Hepatocyte (in vitro differentiated cells): ENCODE results near the gene CCER1. TPM values are rescaled to one million over a fixed set of nuclear protein-coding genes. Genes with fewer than 3 reads are reported as not detected.
"Not testable (repeated sequence)": the region's sequence is repeated elsewhere in the genome, so short reads cannot be mapped to it uniquely, and the experiment has no call there.

Experiments
- DNase-seq: peaks from one replicate; pipeline ENCODE4 v3.0.0-alpha.2; 2016; ENCODE audit warnings: low spot score
- H2AFZ ChIP-seq: fragments of 200-600 bp; sonication (generic); 2 replicates; pipeline ENCODE4 v1.6.0; 2016; ENCODE audit warnings: antibody characterized with exemption, mild to moderate bottlenecking
- H3K27ac ChIP-seq: fragments of 200-600 bp; sonication (generic); 2 replicates; pipeline ENCODE4 v1.5.1; 2016; ENCODE audit warnings: mild to moderate bottlenecking
- H3K27me3 ChIP-seq: fragments of 200-600 bp; sonication (generic); 2 replicates; pipeline ENCODE4 v1.6.1; 2016
- H3K36me3 ChIP-seq: fragments of 200-600 bp; sonication (generic); replicated peaks from 2 replicates; pipeline ENCODE4 v1.5.1; 2016; ENCODE audit warnings: low read depth; ENCODE audit not compliant: insufficient read depth
- H3K4me1 ChIP-seq: fragments of 200-600 bp; sonication (generic); 2 replicates; pipeline ENCODE4 v1.5.1; 2016; ENCODE audit warnings: mild to moderate bottlenecking, moderate library complexity; ENCODE audit not compliant: insufficient read depth
- H3K4me2 ChIP-seq: fragments of 200-600 bp; sonication (generic); 2 replicates; pipeline ENCODE4 v1.6.0; 2016
- H3K4me3 ChIP-seq: fragments of 200-600 bp; sonication (generic); 2 replicates; pipeline ENCODE4 v1.5.1; 2016; ENCODE audit warnings: mild to moderate bottlenecking
- H3K79me2 ChIP-seq: fragments of 200-600 bp; sonication (generic); 2 replicates; pipeline ENCODE4 v1.6.0; 2017; ENCODE audit warnings: mild to moderate bottlenecking
- H3K9me2 ChIP-seq: fragments of 200-600 bp; sonication (generic); replicated peaks from 2 replicates; pipeline ENCODE4 v1.6.0; 2017; ENCODE audit warnings: mild to moderate bottlenecking; ENCODE audit not compliant: insufficient read depth
- H3K9me3 ChIP-seq: fragments of 200-600 bp; sonication (generic); 2 replicates; pipeline ENCODE4 v1.5.1; 2016; ENCODE audit warnings: low read depth, mild to moderate bottlenecking
- H4K20me1 ChIP-seq: fragments of 200-600 bp; sonication (generic); 2 replicates; pipeline ENCODE4 v1.6.0; 2016; ENCODE audit warnings: mild to moderate bottlenecking; ENCODE audit not compliant: insufficient read depth, poor library complexity, severe bottlenecking
- EZH2 ChIP-seq: fragments of 200-600 bp; sonication (generic); IDR thresholded peaks from 2 replicates; pipeline ENCODE4 v1.6.1; 2016; ENCODE audit warnings: antibody characterized with exemption, mild to moderate bottlenecking, borderline replicate concordance
- EZH2phosphoT487 ChIP-seq: fragments of 200-600 bp; sonication (generic); IDR thresholded peaks from one replicate; pipeline ENCODE4 v1.6.1; 2018; ENCODE audit warnings: antibody characterized with exemption, mild to moderate bottlenecking, low read depth, moderate library complexity; ENCODE audit not compliant: unreplicated experiment, severe bottlenecking
- WGBS: methylation state at CpG from one replicate; pipeline ENCODE4 v1.1.6; 2016; ENCODE audit warnings: low lambda C conversion rate; ENCODE audit errors: missing lambda C conversion rate; 5-methylcytosine and 5-hydroxymethylcytosine counted together
- polyA plus RNA-seq: library from polyadenylated mRNA; unstranded; fragments of >200 nt; fragmentation: Nextera tagmentation; extraction: Ambion mirVana; gene quantifications from 2 replicates; pipeline ENCODE4 v1.2.1, GENCODE V29; 2016
- total RNA-seq: library from RNA; depleted of rRNA; stranded (reverse); fragments of >200 nt; gene quantifications from 2 replicates; pipeline ENCODE4 v1.2.3, GENCODE V29; 2014
- TF ChIP-seq, protein P1 (sequence below): fragments of 200-600 bp; sonication (generic); IDR thresholded peaks from 2 replicates; pipeline ENCODE4 v1.5.1; 2016; ENCODE audit warnings: antibody characterized with exemption, mild to moderate bottlenecking; ENCODE audit not compliant: poor library complexity

The CCER1 gene
- total and polyA plus RNA-seq, 2 experiments from 2014 or later = not detected

DNA sequence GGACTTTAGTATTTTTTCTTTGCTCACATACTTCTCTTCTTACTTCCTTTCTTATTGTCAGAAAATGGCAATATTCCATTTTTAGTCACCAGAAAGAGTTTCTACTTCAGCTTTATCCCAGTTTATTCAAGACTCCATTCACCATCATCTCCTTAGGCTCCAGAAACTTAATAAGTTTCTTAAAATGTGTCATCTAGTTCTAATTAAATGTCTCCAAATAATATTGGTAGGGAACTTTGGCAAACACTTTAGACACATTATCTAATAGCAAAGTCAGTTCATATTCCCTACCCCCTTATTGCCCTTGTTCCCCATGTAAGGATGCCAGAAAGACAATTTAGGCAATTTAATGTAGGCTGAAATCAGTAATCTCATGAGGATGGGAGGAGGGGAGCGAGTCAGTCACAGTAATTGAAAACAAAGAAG is 34.7 kb upstream of the CCER1 start:
- H3K4me3 ChIP-seq = no peak overlapping the region
- no peaks in the 10 kb centered on the region for H3K79me2 ChIP-seq
- H4K20me1 ChIP-seq = no peaks in the 10 kb centered on the region
- H3K36me3 ChIP-seq = no peaks in the 10 kb centered on the region
- no peaks in the 10 kb centered on the region for H3K4me1 ChIP-seq
- H3K4me2 ChIP-seq = no peak overlapping the region
- 97% methylated on average over 1 of the region's 1 CpG for WGBS
- H3K9me2 ChIP-seq = no peaks in the 10 kb centered on the region
- no peak for TF ChIP-seq EZH2phosphoT487
- TF ChIP-seq EZH2 = no peak
- TF ChIP-seq, protein P1, sequence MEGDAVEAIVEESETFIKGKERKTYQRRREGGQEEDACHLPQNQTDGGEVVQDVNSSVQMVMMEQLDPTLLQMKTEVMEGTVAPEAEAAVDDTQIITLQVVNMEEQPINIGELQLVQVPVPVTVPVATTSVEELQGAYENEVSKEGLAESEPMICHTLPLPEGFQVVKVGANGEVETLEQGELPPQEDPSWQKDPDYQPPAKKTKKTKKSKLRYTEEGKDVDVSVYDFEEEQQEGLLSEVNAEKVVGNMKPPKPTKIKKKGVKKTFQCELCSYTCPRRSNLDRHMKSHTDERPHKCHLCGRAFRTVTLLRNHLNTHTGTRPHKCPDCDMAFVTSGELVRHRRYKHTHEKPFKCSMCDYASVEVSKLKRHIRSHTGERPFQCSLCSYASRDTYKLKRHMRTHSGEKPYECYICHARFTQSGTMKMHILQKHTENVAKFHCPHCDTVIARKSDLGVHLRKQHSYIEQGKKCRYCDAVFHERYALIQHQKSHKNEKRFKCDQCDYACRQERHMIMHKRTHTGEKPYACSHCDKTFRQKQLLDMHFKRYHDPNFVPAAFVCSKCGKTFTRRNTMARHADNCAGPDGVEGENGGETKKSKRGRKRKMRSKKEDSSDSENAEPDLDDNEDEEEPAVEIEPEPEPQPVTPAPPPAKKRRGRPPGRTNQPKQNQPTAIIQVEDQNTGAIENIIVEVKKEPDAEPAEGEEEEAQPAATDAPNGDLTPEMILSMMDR = no peak
- H2AFZ ChIP-seq = no peak overlapping the region
- H3K27me3 ChIP-seq = no peaks in the 10 kb centered on the region
- no peak for DNase-seq
- H3K27ac ChIP-seq = no peak overlapping the region
- no peaks in the 10 kb centered on the region for H3K9me3 ChIP-seq

- no peaks in the 10 kb centered on the region for H3K4me1 ChIP-seq
- H2AFZ ChIP-seq = no peak overlapping the region
- no peaks in the 10 kb centered on the region for H3K36me3 ChIP-seq
- no peak overlapping the region for H3K27ac ChIP-seq
- H3K27me3 ChIP-seq = no peaks in the 10 kb centered on the region
- 97% methylated on average over 1 of the region's 1 CpG for WGBS
- no peaks in the 10 kb centered on the region for H4K20me1 ChIP-seq
- H3K9me2 ChIP-seq = no peaks in the 10 kb centered on the region
- no peak overlapping the region for H3K4me2 ChIP-seq
- H3K9me3 ChIP-seq = no peaks in the 10 kb centered on the region
- no peaks in the 10 kb centered on the region for H3K79me2 ChIP-seq
- no peak for TF ChIP-seq EZH2
- TF ChIP-seq, protein P1 = no peak
- no peak overlapping the region for H3K4me3 ChIP-seq
- no peak for DNase-seq
Measured at GRCh38 chr12:90987520-90987919, 32.5 kb upstream of the CCER1 start.

DNA sequence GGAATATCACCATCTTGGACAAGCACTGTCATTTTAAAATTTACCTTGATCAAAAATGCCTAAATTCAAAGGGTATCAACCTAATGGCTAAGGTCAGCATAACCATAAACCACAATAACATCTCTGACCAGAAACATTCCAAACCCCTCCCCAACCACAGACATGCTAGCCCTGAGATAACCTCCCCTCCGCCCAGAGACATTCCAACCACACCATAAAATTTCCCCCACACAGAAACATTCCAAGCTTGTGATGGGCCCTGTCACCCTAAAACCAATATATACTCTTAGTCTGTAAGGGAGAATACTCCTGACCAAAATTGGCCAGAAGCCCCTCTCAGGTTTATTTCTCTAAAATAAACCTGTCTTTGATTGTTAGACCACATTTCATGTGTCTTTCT is 32.1 kb upstream of the CCER1 start:
- no peak for TF ChIP-seq EZH2phosphoT487
- TF ChIP-seq, protein P1 = no peak
- no peaks in the 10 kb centered on the region for H3K79me2 ChIP-seq
- no peaks in the 10 kb centered on the region for H3K9me2 ChIP-seq
- H3K4me1 ChIP-seq = no peaks in the 10 kb centered on the region
- no peaks in the 10 kb centered on the region for H3K27me3 ChIP-seq
- no peaks in the 10 kb centered on the region for H3K9me3 ChIP-seq
- no peak overlapping the region for H3K4me2 ChIP-seq
- H3K4me3 ChIP-seq = no peak overlapping the region
- WGBS = 86% methylated on average over 1 of the region's 1 CpG
- H4K20me1 ChIP-seq = no peaks in the 10 kb centered on the region
- no peak overlapping the region for H2AFZ ChIP-seq
- DNase-seq = no peak
- H3K27ac ChIP-seq = no peak overlapping the region
- no peaks in the 10 kb centered on the region for H3K36me3 ChIP-seq

- DNase-seq, H4K20me1 ChIP-seq, H3K27ac ChIP-seq, H3K27me3 ChIP-seq, H3K4me2 ChIP-seq, H3K79me2 ChIP-seq, H3K9me2 ChIP-seq, H2AFZ ChIP-seq, H3K36me3 ChIP-seq, H3K9me3 ChIP-seq, H3K4me3 ChIP-seq, H3K4me1 ChIP-seq: not testable (repeated sequence)
- 92% methylated on average over 3 of the region's 3 CpGs for WGBS
Measured at GRCh38 chr12:90985331-90985730, 30.4 kb upstream of the CCER1 start.
